GM19452 (cell line): ENCODE results near the gene ISL2.

Experiments
- ATAC-seq: cut with Tn5 transposase; IDR thresholded peaks from one replicate; pipeline ENCODE4 v1.9.1; 2021; ENCODE audit not compliant: unreplicated experiment

Gene ISL2

DNA sequence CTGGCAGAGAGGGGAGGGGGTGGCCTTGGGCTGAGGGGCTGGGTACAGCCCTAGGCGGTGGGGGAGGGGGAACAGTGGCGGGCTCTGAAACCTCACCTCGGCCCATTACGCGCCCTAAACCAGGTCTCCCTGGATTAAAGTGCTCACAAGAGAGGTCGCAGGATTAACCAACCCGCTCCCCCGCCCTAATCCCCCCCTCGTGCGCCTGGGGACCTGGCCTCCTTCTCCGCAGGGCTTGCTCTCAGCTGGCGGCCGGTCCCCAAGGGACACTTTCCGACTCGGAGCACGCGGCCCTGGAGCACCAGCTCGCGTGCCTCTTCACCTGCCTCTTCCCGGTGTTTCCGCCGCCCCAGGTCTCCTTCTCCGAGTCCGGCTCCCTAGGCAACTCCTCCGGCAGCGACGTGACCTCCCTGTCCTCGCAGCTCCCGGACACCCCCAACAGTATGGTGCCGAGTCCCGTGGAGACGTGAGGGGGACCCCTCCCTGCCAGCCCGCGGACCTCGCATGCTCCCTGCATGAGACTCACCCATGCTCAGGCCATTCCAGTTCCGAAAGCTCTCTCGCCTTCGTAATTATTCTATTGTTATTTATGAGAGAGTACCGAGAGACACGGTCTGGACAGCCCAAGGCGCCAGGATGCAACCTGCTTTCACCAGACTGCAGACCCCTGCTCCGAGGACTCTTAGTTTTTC lies 4.9 kb downstream of the ISL2 start:
- ATAC-seq: no peak

DNA sequence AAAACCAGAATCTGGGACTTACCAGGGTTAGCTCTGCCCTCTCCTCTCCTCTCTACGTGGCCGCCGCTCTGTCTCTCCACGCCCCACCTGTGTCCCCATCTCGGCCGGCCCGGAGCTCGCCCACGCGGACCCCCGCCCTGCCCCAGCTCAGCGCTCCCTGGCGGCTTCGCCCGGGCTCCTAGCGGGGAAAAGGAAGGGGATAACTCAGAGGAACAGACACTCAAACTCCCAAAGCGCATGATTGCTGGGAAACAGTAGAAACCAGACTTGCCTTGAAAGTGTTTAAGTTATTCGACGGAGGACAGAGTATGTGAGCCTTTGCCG lies 5.4 kb downstream of the ISL2 start:
- ATAC-seq: no peak

DNA sequence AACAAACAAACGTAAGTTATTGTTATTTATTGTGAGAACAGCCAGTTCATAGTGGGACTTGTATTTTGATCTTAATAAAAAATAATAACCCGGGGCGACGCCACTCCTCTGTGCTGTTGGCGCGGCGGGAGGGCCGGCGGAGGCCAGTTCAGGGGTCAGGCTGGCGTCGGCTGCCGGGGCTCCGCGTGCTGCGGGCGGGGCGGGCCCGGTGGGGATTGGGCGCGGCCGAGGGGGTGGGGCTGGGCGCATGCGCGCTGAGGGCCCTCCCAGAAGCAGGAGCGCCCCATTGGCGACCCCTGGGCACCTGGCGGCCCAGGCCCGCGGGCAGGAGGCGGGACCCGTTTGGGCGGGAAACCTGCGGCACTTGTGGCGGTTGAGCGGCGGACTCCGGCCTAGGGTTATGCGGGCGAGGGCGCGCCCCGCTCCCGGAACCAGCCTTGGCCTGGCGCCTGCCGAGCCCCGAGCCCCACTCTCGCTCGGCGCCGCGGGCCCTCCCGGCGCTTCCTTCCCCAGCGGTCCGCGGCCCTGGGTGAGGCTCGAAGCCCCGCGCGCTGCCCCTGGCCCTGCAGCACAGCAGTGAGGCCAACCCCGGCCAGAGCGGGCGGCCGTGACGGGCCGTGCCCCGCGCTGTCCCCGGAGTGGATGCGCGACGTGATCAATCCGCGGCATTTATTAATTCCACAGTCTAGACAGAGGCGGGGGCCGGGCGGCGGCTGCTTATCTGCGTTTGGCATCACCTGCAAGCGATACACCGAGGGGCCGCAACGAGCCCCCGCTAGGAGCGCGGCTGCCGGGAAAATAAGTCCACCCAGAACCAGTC lies 6.0 kb downstream of the ISL2 start:
- ATAC-seq: no peak

DNA sequence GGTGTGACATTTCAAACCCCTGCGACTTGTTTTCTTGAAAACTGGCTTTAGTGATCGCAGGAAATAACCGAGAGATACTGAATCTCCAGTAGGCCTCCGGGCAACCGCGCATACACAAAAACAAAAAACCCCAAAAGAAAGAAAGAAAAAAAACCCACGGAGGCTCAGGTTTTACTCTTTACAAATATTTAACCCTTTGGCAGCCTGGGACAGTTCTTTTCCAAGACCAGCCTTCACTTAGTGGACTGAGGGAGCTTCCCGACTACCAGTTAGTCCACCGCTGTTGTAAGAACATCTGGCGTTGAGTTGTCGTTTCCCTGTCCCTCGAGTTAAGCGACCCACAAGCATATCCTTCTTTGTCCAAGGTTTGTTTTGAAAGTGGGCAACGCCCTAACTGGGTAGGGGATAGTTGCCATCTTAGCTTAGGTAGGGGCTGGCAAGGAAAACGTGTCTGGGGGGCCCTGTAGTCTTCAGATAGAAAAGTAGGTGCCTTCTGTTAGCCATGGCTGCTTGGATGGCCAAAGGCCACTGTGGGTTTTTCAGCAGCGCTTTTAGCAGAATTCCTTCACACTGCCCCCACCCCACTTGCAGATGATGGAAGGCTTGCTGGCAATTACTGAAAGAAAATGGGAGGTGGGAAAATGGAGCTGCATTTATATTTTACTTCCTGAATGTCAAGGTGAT lies 6.9 kb downstream of the ISL2 start:
- no peak for ATAC-seq

DNA sequence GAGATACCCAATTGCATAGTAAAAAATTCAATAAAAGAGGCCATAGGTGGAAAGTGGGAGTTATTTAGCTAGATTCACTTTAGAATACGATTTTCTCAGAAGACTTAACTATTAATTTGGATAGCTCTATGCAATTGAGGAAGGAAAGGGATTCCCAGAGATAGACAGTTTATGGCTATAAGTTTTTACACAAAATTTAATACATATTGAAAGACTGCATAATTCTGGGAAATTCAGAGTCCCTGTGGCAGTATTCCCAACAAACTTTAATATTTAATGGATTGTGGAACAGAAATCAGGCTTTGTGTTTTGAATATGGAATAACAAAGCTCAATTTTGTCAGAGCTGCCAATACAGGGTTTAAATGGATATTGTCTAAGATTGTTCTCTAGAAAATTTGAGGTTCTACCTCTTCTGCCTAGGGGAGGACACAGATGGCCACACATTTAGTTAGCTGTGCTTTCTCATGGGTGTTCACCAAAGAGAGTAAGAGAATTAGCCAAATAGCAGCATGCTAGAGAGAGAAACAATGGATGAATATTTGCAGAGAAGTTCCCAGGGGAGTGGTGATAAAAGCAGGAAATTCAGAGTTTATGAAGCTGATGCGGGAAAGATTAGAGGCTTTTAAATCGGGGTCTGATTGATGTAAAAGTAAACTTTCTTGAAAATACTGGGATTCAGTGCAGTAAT lies 8.5 kb downstream of the ISL2 start:
- ATAC-seq: no peak

DNA sequence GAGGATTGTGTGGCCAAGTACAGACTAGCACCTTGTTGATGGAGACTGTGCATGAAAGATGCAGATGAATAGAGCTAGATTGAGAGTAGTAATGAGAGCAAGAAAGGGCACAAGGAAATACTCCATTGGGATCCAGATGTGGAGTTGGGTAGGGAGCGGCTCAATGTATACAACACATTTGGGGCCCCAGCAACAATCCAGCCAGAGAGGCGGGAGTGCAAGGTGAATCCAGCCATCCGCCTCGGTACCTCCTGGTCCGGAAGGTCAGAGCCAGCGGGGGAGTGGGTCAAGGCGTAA lies 9.0 kb downstream of the ISL2 start:
- ATAC-seq: no peak

DNA sequence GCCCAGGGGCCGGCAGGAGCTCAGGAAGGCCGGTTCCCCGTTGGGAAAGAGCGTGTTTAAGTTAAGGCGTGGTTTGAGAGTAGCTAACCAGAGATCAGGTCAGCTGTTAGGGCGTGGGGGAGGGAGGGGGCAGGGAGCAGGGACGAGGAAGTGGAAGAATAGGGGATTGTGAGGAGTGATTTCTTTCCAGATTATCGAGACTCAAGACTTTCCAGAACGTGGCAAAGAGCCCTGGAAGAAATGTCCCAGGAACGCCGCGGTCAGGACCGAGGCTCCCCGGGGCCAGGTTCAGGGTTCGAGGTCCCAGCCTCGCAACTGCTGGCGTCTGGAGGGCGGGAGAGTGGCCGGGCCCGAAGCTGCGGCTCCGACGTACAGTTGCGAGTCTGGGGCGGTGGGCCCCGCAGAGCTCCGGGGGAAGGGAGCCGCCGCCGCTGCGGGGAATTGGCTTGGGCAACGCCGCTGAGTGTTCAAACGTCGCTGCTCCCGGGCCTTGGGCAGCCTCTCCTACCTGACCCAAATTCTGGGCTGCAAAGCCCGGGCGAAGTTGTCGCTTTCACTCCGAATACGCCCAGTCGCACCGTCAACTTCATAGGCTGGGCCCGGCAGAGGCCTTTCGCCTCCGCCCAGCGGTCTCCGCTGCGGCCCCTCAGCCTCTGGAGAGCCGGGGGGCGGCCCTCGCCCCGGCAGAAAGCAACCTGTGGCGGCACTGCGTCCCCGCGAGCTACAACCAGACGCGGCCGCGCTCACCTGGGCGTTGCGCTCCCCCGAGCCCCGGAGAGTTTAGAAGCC lies 9.5 kb downstream of the ISL2 start:
- peak; percentile 61 for ATAC-seq

DNA sequence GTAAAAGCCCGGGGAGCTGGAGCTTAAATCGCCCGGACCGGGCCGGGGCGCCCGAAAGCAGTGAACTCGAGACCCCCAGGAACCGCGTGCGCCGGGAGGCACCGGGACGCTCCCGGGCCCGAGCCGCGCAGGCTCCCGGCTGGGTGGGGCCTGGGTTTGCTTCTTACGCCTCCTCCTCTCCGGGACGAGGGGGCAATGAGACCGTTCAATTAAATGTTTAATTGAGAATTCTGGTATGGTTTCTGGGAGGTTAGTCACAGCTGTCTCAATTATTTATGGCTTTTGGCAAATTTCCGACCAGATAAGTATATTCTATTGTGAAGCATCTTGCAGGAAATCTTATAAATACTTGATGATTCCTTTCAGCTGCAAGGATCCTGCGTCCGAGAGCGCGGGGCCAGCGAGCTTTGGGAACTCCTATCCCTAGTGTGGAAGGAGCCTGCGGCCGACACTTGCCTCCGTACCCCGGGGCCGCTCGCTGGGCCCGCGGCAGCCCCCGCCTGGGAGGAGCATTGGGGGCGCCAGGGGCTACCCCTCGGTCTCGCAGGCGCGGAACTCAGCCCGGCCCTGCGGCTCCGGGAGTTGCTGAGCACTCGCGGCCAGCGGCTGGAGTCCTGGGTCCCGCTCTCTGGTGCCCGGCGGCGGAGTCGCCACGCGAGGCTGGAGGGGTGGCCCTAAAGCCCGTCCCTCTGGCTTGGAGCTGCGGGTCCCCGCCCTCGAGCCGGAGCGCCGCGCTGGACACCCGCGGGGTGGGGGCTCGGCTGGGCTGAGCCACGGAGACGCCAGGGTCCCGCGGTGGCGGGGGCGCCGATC lies 10.3 kb downstream of the ISL2 start:
- ATAC-seq: peak; percentile 22

DNA sequence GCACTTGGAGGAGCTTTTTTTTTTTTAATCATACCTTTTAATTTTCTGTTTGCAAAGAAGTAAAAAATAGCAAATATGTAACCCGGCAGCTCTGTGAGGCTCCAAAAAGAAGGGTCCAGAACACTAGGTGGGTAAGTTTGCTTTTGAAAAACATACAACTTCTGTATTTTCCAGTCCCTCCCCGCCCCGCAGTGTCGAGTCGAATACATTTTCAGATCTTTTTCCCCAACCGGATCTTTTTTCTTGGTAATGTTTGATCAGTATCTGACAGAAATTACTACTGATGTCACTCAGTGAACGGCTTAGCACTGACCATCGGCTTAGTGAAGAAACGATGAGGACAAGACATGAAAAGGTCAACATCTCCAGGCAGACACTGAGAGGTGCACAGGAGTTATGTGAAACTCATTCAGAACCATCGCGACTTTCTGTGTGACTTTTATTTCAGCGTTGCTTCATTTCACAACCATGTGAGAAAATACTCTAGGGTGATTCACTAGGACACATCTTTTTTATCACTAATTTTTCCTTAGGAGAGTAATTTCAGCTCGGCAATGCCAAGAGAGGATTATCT lies 11.0 kb downstream of the ISL2 start:
- ATAC-seq: no peak

DNA sequence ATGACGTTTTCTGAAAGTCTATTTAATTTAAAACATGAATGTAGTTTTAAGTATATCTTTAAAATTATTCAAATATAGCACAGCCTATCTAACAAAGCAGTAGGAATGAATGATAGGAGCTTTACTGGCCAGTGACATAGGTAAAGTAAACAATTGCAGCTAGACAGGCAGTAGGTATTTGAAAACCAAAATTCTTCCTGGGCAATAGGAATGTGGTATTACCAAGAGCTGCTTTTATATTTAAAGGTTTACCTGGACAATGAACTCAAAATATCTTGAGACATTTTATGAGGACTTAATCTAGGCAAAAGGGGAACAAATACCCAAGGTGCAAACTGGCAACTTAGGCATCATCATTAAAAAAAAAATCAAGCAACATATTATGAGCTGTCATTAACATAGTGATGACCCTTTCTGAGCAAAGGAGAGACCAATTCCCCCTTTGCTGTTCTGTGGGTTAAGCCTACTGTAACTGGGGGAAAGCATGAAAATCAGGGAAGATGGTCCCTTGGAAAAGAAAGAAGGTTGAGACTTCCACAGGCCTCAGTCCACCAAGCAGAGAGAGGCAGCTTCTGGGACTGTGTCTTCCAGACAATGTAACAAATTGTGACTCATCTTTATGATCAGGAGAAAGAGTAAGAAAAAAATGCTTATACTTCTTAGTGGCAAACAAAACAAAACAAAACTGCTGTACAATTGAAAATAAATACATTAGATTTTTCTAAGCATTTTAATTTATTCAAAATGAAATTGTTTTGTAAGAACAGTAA lies 12.9 kb downstream of the ISL2 start:
- ATAC-seq: no peak

DNA sequence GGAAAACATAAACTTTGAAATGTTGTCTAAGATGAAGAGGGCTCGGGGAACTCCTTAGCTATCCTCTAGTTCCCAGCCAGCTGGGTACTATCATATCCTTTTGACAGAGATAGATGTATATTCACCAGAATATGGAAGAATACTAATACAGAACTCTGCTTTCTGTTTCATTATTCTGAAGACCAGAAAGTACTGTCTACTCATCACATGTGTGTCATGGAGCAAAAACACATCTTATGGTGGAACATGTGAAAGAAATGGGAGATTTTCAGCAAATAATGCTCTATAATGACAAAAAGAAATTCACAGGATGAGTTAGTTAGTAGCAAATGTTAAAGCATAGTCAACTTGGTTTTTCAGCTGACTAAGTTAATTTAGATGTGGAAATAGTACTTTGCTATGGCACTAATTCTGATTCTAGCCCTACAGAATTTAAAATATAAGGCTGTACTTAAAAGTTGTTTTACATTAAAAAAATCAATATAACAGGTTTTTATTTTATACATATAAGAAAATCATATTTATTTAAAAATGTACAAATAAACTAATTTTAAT lies 16.5 kb downstream of the ISL2 start:
- no peak for ATAC-seq

DNA sequence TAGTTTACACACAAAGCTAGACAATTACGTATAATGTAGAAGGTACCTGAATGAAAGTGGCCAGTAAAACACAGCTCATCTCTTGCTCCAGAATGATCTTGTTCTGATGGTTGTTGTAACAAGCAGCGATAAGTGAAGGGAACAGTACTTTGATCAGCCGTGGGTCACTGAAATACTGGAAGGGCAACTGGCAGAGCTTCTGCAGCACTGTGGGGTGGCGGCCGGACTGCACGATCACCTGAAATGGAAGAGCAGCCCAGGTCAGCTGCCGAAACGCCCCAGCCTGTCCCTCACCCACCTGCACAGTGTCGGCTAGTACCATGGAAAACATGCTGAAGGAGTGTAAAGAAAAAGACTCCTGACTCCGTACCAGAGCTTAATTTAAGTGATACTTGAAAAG lies 17.3 kb downstream of the ISL2 start:
- ATAC-seq: no peak

DNA sequence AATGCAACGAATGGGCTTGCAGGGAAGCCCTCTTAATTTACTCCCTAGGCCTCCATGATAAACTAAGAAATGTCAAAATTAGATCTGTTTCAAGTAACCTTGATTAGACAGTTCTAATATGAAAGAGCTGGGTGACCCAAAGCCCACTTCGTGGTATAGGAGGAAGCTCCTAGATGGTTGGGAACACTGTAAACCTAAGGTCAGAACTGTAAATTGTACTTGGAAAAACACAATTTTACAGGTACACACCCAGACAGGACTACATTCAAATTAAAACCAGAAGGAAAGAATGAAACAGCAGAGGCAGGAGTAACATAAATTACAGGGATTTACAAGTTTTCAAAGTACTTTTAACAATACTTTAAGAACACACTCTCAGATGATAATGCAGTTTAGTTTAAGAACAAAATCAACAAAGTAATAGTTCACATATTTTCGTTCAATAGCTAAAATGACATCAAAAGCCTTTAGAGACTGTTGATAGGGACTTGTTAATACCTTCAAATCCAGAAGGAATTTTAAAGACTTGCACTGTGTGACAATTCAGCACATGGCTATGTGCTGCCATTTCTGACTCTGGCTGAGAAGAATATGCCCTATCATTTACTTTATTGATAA lies 18.4 kb downstream of the ISL2 start:
- ATAC-seq: no peak

DNA sequence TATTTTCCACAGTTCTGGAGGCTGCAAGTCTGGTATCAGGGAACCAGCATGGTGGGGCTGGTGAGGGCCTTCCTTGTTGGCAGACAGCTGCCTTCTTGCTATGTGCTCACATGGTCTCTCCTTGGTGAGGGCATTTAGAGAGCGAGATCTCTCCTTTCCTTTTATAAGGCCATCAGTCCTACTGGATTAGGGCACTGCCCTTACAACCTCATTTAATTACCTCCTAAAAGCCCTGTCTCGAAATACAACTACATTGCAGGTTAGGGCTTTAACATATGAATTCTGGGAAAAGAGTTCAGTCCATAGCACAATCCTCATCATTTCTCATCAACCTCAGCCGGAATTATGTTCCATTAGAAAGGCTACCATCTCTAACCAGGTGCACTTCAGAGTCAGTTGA lies 21.9 kb downstream of the ISL2 start:
- no peak for ATAC-seq

DNA sequence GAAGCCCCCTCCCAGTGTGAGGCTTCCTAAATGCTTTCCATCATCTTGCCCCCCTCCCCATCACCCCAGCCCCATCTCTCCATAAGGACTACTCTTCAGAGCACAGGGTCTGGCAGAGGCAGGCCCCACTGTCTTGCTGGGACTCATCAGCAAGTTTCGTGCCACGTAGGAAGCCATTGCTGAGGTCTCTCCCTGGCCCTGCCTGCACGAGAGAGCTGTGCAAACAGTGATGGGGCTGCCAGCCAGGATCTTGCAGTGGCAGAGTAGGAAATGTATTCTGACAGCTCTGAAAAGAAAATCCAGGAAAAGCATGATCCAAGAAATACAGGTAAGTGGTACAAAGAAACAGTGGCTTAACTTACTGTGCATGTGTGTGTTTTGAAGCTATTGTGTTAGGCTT lies 22.6 kb downstream of the ISL2 start:
- no peak for ATAC-seq

DNA sequence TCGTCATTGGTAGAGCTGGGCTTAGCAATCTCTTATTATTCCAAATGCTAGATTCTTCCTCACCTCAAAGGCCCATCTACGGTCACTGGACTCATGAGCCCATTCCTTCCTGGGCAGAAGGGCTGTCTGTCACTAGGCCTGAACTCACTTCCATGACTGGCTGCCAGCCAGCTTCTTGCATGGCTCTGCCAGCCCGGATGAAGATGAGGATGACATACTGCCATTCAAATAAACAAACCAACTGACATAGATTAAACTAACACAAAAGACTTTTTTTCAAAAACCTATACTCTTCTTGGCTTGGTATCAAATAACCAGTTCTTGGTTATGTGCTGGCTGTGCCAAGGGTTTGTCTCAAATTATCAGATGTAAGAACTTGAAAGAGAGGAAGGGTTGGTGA lies 23.8 kb downstream of the ISL2 start:
- ATAC-seq: no peak

DNA sequence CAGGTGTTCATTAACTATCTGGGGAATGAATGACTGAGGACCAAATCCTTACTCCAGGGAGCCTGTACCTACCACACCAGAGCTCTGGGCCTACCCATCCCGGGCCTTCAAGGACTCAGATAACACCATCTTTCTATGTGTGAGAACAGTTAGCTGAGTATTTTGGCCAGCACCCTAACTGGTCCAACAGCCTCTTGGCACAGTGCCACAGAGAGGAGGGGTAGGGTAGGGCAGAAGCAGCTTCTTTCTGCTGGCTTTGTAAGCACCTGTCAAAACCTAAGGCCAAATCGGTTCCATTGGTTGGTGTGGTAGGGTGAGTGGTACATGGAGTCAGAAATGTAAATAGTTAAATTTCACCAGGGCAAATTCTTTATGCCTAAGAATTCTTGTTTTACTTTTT lies 26.7 kb downstream of the ISL2 start:
- no peak for ATAC-seq

DNA sequence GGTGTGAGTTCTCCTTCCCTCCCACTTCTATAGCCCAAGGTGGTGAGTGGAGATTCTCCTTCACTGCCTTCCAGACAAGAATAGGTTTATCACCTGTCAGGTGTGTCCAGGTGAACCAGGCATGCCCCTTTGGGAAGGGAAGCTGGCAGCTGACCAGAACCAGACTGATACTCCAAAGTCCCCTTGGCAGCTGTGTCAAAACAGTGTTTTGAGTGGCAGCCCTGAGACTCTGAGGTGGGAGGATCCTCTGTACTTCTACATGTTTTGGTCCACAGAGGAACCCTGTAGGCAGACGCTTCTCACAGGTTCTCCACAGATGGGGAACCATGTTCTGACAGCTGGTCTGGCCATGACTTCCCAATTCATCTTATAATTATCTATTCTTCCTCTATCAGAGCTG lies 30.1 kb downstream of the ISL2 start:
- no peak for ATAC-seq
